Ovary (tissue), 9 donors: Measurements from ENCODE around the gene C19orf47. TPM values are rescaled to one million over a fixed set of nuclear protein-coding genes. Genes with fewer than 3 reads are reported as not detected.

Experiments used
- DNase-seq, 5 donors: peaks; one replicate each; pipeline ENCODE4 v3.0.0-alpha.2; 2019 to 2020
- H3K27ac ChIP-seq, 2 donors: fragments of 200-600 bp; one replicate each; pipeline versions ENCODE4 v1.5.1 to v1.8.0; 2019 to 2022
- H3K27me3 ChIP-seq: fragments of 200-600 bp; one replicate; pipeline ENCODE4 v1.8.0; 2022
- H3K36me3 ChIP-seq: fragments of 200-600 bp; sonication (generic); one replicate; pipeline ENCODE4 v1.5.1; 2019
- H3K4me1 ChIP-seq: one replicate; pipeline ENCODE4 v1.8.1; 2013; ENCODE audit warnings: mild to moderate bottlenecking, moderate library complexity; ENCODE audit not compliant: insufficient read depth
- H3K4me3 ChIP-seq: fragments of 200-600 bp; sonication (generic); one replicate; pipeline ENCODE4 v1.5.1; 2017
- H3K9me3 ChIP-seq, 2 donors: fragments of 200-600 bp in 1 of 2; sonication (generic) in 1 of 2; one replicate each; pipeline versions ENCODE4 v1.5.1 to v1.8.1; 2013 to 2019; ENCODE audit warnings: mild to moderate bottlenecking in 1 of 2, moderate library complexity in 1 of 2
- CTCF ChIP-seq, 3 donors: fragments of 450-650 bp in 2 of 3; fragments of 200-600 bp in 1 of 3; IDR thresholded peaks; one replicate each; pipeline versions ENCODE4 v1.5.1 to v1.8.0; 2016 to 2022; ENCODE audit warnings: antibody characterized with exemption in 3 of 3, mild to moderate bottlenecking in 1 of 3
- EP300 ChIP-seq: sonication (generic); formaldehyde crosslinking; IDR thresholded peaks from one replicate; pipeline ENCODE4 v1.6.1; 2017; ENCODE audit warnings: antibody characterized with exemption
- POLR2A ChIP-seq: fragments of 450-650 bp; IDR thresholded peaks from one replicate; pipeline ENCODE4 v1.6.1; 2017; ENCODE audit warnings: antibody characterized with exemption, mild to moderate bottlenecking, moderate library complexity
- WGBS, 3 donors: extraction: QIAGEN DNeasy Blood & Tissue Kit in 1 of 3; methylation state at CpG; one replicate each; pipeline versions ENCODE4 v1.1.5 to v1.1.7; 2013 to 2017; 5-methylcytosine and 5-hydroxymethylcytosine counted together
- intact Hi-C, 4 donors: fragments of 100-400 bp; cut with DNase I; formaldehyde crosslinking; loops; one replicate each; pipeline versions ENCODE4 v1.11.0 to v1.15.1; 2022 to 2023
- polyA plus RNA-seq, 2 donors: library from polyadenylated mRNA; stranded (reverse); fragments of 200-250 nt in 1 of 2; fragments of 350-450 nt in 1 of 2; fragmentation: Illumina TruSeq in 1 of 2; extraction: RNeasy Lipid Tissue Mini Kit (QIAGEN cat#74804) in 1 of 2; gene quantifications; one replicate each; pipeline ENCODE4 v1.2.3, GENCODE V29; 2013 to 2014
- total RNA-seq, 7 donors: library from RNA; depleted of rRNA in 2 of 7; stranded (reverse); fragments of >200 nt in 2 of 7; fragmentation: NEBNext Ultra II Directional in 3 of 7; extraction: Animal tissue kit (Norgen Biotek cat#: 25700) in 3 of 7; gene quantifications; one replicate each; pipeline versions ENCODE4 v1.1.0 to v1.2.4, GENCODE V29; 2016 to 2023
- donor health status: DM: no; HTN: no; CAD: no; lungs with moderate emphysema.
- donor health status: DM: no; HTN: no; CAD: no.
- donor health status: Bipolar disorder and iron deficiency.
- donor health status: DM: yes; HTN: yes; CAD: no.
- donor health status: DM: no; HTN: no; CAD: no.
- donor health status: DM: yes; HTN: yes; CAD: no.

Gene C19orf47
- total and polyA plus RNA-seq, 9 donors = 3.5 to 15.8 (median 12.2) TPM

GRCh38 chr19:40283414-40284250, 64.6 kb downstream of the C19orf47 start:
- no peaks in the 10 kb centered on the region for H3K36me3 ChIP-seq
- TF ChIP-seq EP300 (no peak), CTCF (IDR thresholded peaks at IDR 0.05) (no peak), POLR2A (no peak)
- H3K27ac ChIP-seq = peak overlapping the region in 1 of 2 donors; percentile 94
- H3K27me3 ChIP-seq = no peaks in the 10 kb centered on the region
- H3K4me1 ChIP-seq = peaks cover 45% of the 10 kb centered on the region
- 29 to 34% (median 31%) methylated on average over 12 of the region's 12 CpGs for WGBS, 3 donors
- intact Hi-C loops = no loop called here
- DNase-seq = peak in 1 of 5 donors; percentile 44
- H3K4me3 ChIP-seq = peak overlapping the region; percentile 97
- H3K9me3 ChIP-seq = no peaks in the 10 kb centered on the region

GRCh38 chr19:40282920-40283319, 65.3 kb downstream of the C19orf47 start:
- TF ChIP-seq CTCF (IDR thresholded peaks at IDR 0.05) (no peak), EP300 (no peak), POLR2A (no peak)
- H3K9me3 ChIP-seq = no peaks in the 10 kb centered on the region
- H3K36me3 ChIP-seq = no peaks in the 10 kb centered on the region
- H3K4me3 ChIP-seq = no peak overlapping the region
- DNase-seq = no peak
- no peaks in the 10 kb centered on the region for H3K27me3 ChIP-seq
- peaks cover 51% of the 10 kb centered on the region for H3K4me1 ChIP-seq
- intact Hi-C loops = no loop called here
- H3K27ac ChIP-seq = no peak overlapping the region
- 68 to 82% (median 80%) methylated on average over 4 of the region's 4 CpGs for WGBS, 3 donors

- Histone ChIP-seq H3K36me3 (no peaks in the 10 kb centered on the region), H3K4me3 (no peak overlapping the region), H3K27ac (no peak overlapping the region), H3K4me1 (peaks cover 56% of the 10 kb centered on the region), H3K27me3 (no peaks in the 10 kb centered on the region), H3K9me3 (no peaks in the 10 kb centered on the region)
- TF ChIP-seq CTCF (IDR thresholded peaks at IDR 0.05) (no peak), EP300 (no peak), POLR2A (no peak)
- no peak for DNase-seq
- intact Hi-C loops = no loop called here
- 62 to 76% (median 67%) methylated on average over 6 of the region's 6 CpGs for WGBS, 3 donors
These were observed 66.0 kb downstream of the C19orf47 start for GRCh38 chr19:40282209-40282580.

GRCh38 chr19:40281381-40282208, 66.6 kb downstream of the C19orf47 start:
- H3K27ac ChIP-seq = no peak overlapping the region
- H3K4me1 ChIP-seq = peaks cover 59% of the 10 kb centered on the region
- no peaks in the 10 kb centered on the region for H3K27me3 ChIP-seq
- no peaks in the 10 kb centered on the region for H3K36me3 ChIP-seq
- 60 to 66% (median 64%) methylated on average over 14 of the region's 14 CpGs for WGBS, 3 donors
- no peak for TF ChIP-seq CTCF (IDR thresholded peaks at IDR 0.05)
- no peak for TF ChIP-seq POLR2A
- no peak for TF ChIP-seq EP300
- peak in 1 of 5 donors; percentile 11 for DNase-seq
- intact Hi-C loops = no loop called here
- no peak overlapping the region for H3K4me3 ChIP-seq
- H3K9me3 ChIP-seq = no peaks in the 10 kb centered on the region
